CD4-positive, alpha-beta T cell treated with Interleukin-21 for 1 hour (primary cell): ENCODE measurements around the gene MTG1.
"Not testable (repeated sequence)": the region's sequence is repeated elsewhere in the genome, so short reads cannot be mapped to it uniquely, and the experiment has no call there.

Experiments
- DNase-seq: peaks from one replicate; pipeline ENCODE4 v3.0.0-alpha.2; 2020

MTG1 gene

GRCh38 chr10:133431888-133432613 lies 38.1 kb downstream of the MTG1 start:
- DNase-seq: not testable (repeated sequence)

- not testable (repeated sequence) for DNase-seq
Measured at GRCh38 chr10:133432789-133433188, 38.8 kb downstream of the MTG1 start.

GRCh38 chr10:133438711-133439273 lies 44.8 kb downstream of the MTG1 start:
- peak; percentile 52 for DNase-seq

GRCh38 chr10:133439517-133440461 lies 45.8 kb downstream of the MTG1 start:
- no peak for DNase-seq

- no peak for DNase-seq
Measured at GRCh38 chr10:133440633-133441285, 46.8 kb downstream of the MTG1 start.

GRCh38 chr10:133441356-133441755 lies 47.4 kb downstream of the MTG1 start:
- DNase-seq: not testable (repeated sequence)

- no peak for DNase-seq
Measured at GRCh38 chr10:133441780-133442179, 47.8 kb downstream of the MTG1 start.

- DNase-seq: peak; percentile 33
Measured at GRCh38 chr10:133442191-133442966, 48.4 kb downstream of the MTG1 start.

- DNase-seq: no peak
Measured at GRCh38 chr10:133442967-133443924, 49.3 kb downstream of the MTG1 start.

- DNase-seq: no peak
Measured at GRCh38 chr10:133444342-133445267, 50.6 kb downstream of the MTG1 start.

GRCh38 chr10:133445268-133445732 lies 51.3 kb downstream of the MTG1 start:
- no peak for DNase-seq

GRCh38 chr10:133445751-133446708 lies 52.1 kb downstream of the MTG1 start:
- DNase-seq: no peak

GRCh38 chr10:133446979-133447378 lies 53.0 kb downstream of the MTG1 start:
- no peak for DNase-seq

GRCh38 chr10:133448120-133448519 lies 54.2 kb downstream of the MTG1 start:
- no peak for DNase-seq

GRCh38 chr10:133451346-133451745 lies 57.4 kb downstream of the MTG1 start:
- no peak for DNase-seq

- DNase-seq: no peak
Measured at GRCh38 chr10:133452453-133452852, 58.5 kb downstream of the MTG1 start.

- DNase-seq: peak; percentile 50
Measured at GRCh38 chr10:133453516-133454203, 59.7 kb downstream of the MTG1 start, which contains the start of gene SCART1. Gene SCART1 (plus strand): TSS chr10:133453945. CDS start chr10:133453998, 53 bp downstream.
